WTC11 (cell line): ENCODE data around the gene OSCP1. TPM values are rescaled to one million over a fixed set of nuclear protein-coding genes. Genes with fewer than 3 reads are reported as not detected.

Source experiments
- ATAC-seq: fragments of 200-7000 bp; cut with Tn5 transposase; 2 replicates; pipeline ENCODE4 v1.10.0; 2021; ENCODE audit warnings: mild to moderate bottlenecking, moderate library complexity
- CTCF ChIA-PET: fragments of 300-600 bp; sonication (Branson Sonifier 250); formaldehyde crosslinking; loops from one replicate; lab custom pipeline; 2021; ENCODE audit warnings: antibody characterized with exemption; lab: Charles Lee
- POLR2A ChIA-PET: fragments of 350-600 bp; sonication (Branson Sonifier 250); formaldehyde crosslinking; loops from one replicate; lab custom pipeline; 2021; ENCODE audit warnings: antibody characterized with exemption; lab: Charles Lee
- DNase-seq: peaks from one replicate; pipeline ENCODE4 v3.0.0; 2021; ENCODE audit warnings: low spot score
- H3K27ac Mint-ChIP-seq: 2 replicates; pipeline ENCODE4 v1.8.0; 2021; ENCODE audit warnings: mixed read lengths
- H3K27me3 Mint-ChIP-seq: 2 replicates; pipeline ENCODE4 v1.8.0; 2021; ENCODE audit warnings: low read depth, mild to moderate bottlenecking, moderate library complexity, mixed read lengths
- H3K36me3 Mint-ChIP-seq: 2 replicates; pipeline ENCODE4 v1.8.0; 2021; ENCODE audit warnings: mixed read lengths
- H3K4me1 Mint-ChIP-seq: 2 replicates; pipeline ENCODE4 v1.8.0; 2022; ENCODE audit warnings: mixed read lengths
- H3K4me3 Mint-ChIP-seq: 2 replicates; pipeline ENCODE4 v1.8.0; 2021; ENCODE audit warnings: mild to moderate bottlenecking, moderate library complexity, mixed read lengths
- H3K9me3 Mint-ChIP-seq: 2 replicates; pipeline ENCODE4 v1.8.0; 2021; ENCODE audit warnings: mixed read lengths
- AR ChIP-seq: fragments of 250-450 bp; sonication (Bioruptor Pico); IDR thresholded peaks from 2 replicates; pipeline ENCODE4 v1.9.0; 2021; ENCODE audit warnings: mild to moderate bottlenecking
- ATF2 ChIP-seq: sonication (generic); formaldehyde crosslinking; IDR thresholded peaks from 2 replicates; pipeline ENCODE4 v1.8.1; 2022; ENCODE audit warnings: low read depth, missing genetic modification reagents, borderline replicate concordance
- ATF6 ChIP-seq: sonication (generic); formaldehyde crosslinking; IDR thresholded peaks from 2 replicates; pipeline ENCODE4 v1.8.1; 2023; ENCODE audit warnings: mild to moderate bottlenecking, missing genetic modification reagents
- CDX4 ChIP-seq: fragments of 250-450 bp; sonication (Bioruptor Pico); IDR thresholded peaks from 2 replicates; pipeline ENCODE4 v1.9.0; 2021; ENCODE audit warnings: moderate library complexity, mild to moderate bottlenecking, inconsistent platforms, borderline replicate concordance
- E2F5 ChIP-seq: sonication (generic); formaldehyde crosslinking; IDR thresholded peaks from 2 replicates; pipeline ENCODE4 v1.8.1; 2022; ENCODE audit warnings: mild to moderate bottlenecking, moderate library complexity, missing genetic modification reagents
- EMX1 ChIP-seq: fragments of 250-450 bp; sonication (Bioruptor Pico); IDR thresholded peaks from 2 replicates; pipeline ENCODE4 v1.8.0; 2021; ENCODE audit warnings: mild to moderate bottlenecking
- HMGXB4 ChIP-seq: sonication (generic); formaldehyde crosslinking; IDR thresholded peaks from 2 replicates; pipeline ENCODE4 v1.8.1; 2023; ENCODE audit warnings: mild to moderate bottlenecking, moderate library complexity, missing genetic modification reagents
- MAX ChIP-seq: sonication (generic); formaldehyde crosslinking; IDR thresholded peaks from 2 replicates; pipeline ENCODE4 v1.8.0; 2022; ENCODE audit warnings: mild to moderate bottlenecking, missing genetic modification reagents
- MLX ChIP-seq: sonication (generic); formaldehyde crosslinking; IDR thresholded peaks from 2 replicates; pipeline ENCODE4 v1.8.1; 2023; ENCODE audit warnings: mild to moderate bottlenecking, missing genetic modification reagents, moderate library complexity
- PREB ChIP-seq: sonication (generic); formaldehyde crosslinking; IDR thresholded peaks from 2 replicates; pipeline ENCODE4 v1.8.1; 2022; ENCODE audit warnings: mild to moderate bottlenecking, missing genetic modification reagents, moderate library complexity, borderline replicate concordance
- SMAD3 ChIP-seq: sonication (generic); formaldehyde crosslinking; IDR thresholded peaks from 2 replicates; pipeline ENCODE4 v1.8.0; 2022; ENCODE audit warnings: missing genetic modification reagents, mild to moderate bottlenecking, borderline replicate concordance
- SP1 ChIP-seq: sonication (generic); formaldehyde crosslinking; conservative IDR thresholded peaks from 2 replicates; pipeline ENCODE4 v1.8.1; 2022; ENCODE audit warnings: missing genetic modification reagents
- TEAD4 ChIP-seq: sonication (generic); formaldehyde crosslinking; IDR thresholded peaks from 2 replicates; pipeline ENCODE4 v1.8.0; 2022; ENCODE audit warnings: mild to moderate bottlenecking, missing genetic modification reagents
- USF1 ChIP-seq: sonication (generic); formaldehyde crosslinking; IDR thresholded peaks from 2 replicates; pipeline ENCODE4 v1.8.0; 2022; ENCODE audit warnings: mild to moderate bottlenecking, missing genetic modification reagents
- USF2 ChIP-seq: sonication (generic); formaldehyde crosslinking; IDR thresholded peaks from 2 replicates; pipeline ENCODE4 v1.8.1; 2023; ENCODE audit warnings: mild to moderate bottlenecking, missing genetic modification reagents, moderate library complexity
- ZMAT4 ChIP-seq: fragments of 250-450 bp; sonication (Bioruptor Pico); IDR thresholded peaks from 2 replicates; pipeline ENCODE4 v1.9.0; 2021; ENCODE audit warnings: mild to moderate bottlenecking
- ZNF512 ChIP-seq: sonication (generic); formaldehyde crosslinking; IDR thresholded peaks from 2 replicates; pipeline ENCODE4 v1.8.1; 2022; ENCODE audit warnings: missing genetic modification reagents, borderline replicate concordance
- total RNA-seq: library from RNA; stranded (reverse); gene quantifications from 3 replicates; pipeline ENCODE4 v1.2.3, GENCODE V29; 2021

OSCP1 gene
- total RNA-seq, 1 experiment from 2014 or later, result 1.7 TPM

- Mint-ChIP-seq H3K4me1 (peaks cover 24% of the 10 kb centered on the region), H3K4me3 (peak within 1 kb of the TSS; percentile 89)
- POLR2A ChIA-PET, result interaction anchor here (0.5 to 6.5 kb wide), 6 partner anchors 11 to 331 kb away, joined by 3 to 172 read pairs (median 4); partner anchors contain the start of gene STK40
- TF ChIP-seq USF1 (CRISPR knock-in tag), result peak; percentile 66
- TF ChIP-seq USF2 (CRISPR knock-in tag), result peak; percentile 77
- no peak for TF ChIP-seq TEAD4 (CRISPR knock-in tag)
- 0 out of 2 replicates have a peak, but pooled peaks have one; percentile 39 for TF ChIP-seq HMGXB4 (CRISPR knock-in tag)
- 0 out of 2 replicates have a peak, but pooled peaks have one; percentile 41 for TF ChIP-seq PREB (CRISPR knock-in tag)
- peak; percentile 75 for TF ChIP-seq MAX
- TF ChIP-seq ZNF512 (CRISPR knock-in tag), result no peak
- no peak for TF ChIP-seq ATF6 (CRISPR knock-in tag)
- no peak for TF ChIP-seq CDX4
- TF ChIP-seq SP1 (CRISPR knock-in tag), result peak; percentile 68
- no peak for TF ChIP-seq MLX (CRISPR knock-in tag)
- TF ChIP-seq SMAD3 (CRISPR knock-in tag), result 0 out of 2 replicates have a peak, but pooled peaks have one; percentile 53
- no peak for TF ChIP-seq EMX1
- no peak for TF ChIP-seq ZMAT4
- TF ChIP-seq AR (CRISPR knock-in tag), result no peak
- TF ChIP-seq ATF2 (CRISPR knock-in tag), result no peak
- TF ChIP-seq E2F5 (CRISPR knock-in tag), result no peak
These were observed 52.6 kb downstream of the OSCP1 start, which contains the start of gene LSM10 for GRCh38 chr1:36397378-36398230. Gene LSM10, minus strand, starts transcription at chr1:36397908. Its CDS starts 3,779 bp downstream, at chr1:36394129.

More at GRCh38 chr1:36397378-36398230, 52.6 kb downstream of the OSCP1 start, which contains the start of gene LSM10:
- DNase-seq, result peak; percentile 96
- H3K27me3 Mint-ChIP-seq, result no peaks in the 10 kb centered on the region; the same call in 1 of the 2 replicates
- H3K9me3 Mint-ChIP-seq, result no peaks in the 10 kb centered on the region
- peak; percentile 51 for ATAC-seq
- H3K36me3 Mint-ChIP-seq, result peaks cover 7% of the 10 kb centered on the region
- H3K27ac Mint-ChIP-seq, result peak within 1 kb of the TSS; percentile 98
- CTCF ChIA-PET, result interaction anchor here (0.6 to 5.5 kb wide), 8 partner anchors 11 to 248 kb away, joined by 3 to 37 read pairs (median 6); partner anchors contain the start of gene TRAPPC3
